ENCODE measurements around the gene HLA-DQA1.

GRCh38 chr6:32689531-32690501, 52.6 kb downstream of the HLA-DQA1 start:
- TF ChIP-seq, protein P1, sequence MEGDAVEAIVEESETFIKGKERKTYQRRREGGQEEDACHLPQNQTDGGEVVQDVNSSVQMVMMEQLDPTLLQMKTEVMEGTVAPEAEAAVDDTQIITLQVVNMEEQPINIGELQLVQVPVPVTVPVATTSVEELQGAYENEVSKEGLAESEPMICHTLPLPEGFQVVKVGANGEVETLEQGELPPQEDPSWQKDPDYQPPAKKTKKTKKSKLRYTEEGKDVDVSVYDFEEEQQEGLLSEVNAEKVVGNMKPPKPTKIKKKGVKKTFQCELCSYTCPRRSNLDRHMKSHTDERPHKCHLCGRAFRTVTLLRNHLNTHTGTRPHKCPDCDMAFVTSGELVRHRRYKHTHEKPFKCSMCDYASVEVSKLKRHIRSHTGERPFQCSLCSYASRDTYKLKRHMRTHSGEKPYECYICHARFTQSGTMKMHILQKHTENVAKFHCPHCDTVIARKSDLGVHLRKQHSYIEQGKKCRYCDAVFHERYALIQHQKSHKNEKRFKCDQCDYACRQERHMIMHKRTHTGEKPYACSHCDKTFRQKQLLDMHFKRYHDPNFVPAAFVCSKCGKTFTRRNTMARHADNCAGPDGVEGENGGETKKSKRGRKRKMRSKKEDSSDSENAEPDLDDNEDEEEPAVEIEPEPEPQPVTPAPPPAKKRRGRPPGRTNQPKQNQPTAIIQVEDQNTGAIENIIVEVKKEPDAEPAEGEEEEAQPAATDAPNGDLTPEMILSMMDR (IDR thresholded peaks at IDR 0.05), result no peak
- TF ChIP-seq POLR2A (IDR thresholded peaks at IDR 0.05), result no peak
- TF ChIP-seq POLR2AphosphoS5 (IDR thresholded peaks at IDR 0.05), result no peak
- TF ChIP-seq EP300 (IDR thresholded peaks at IDR 0.05), result no peak

Measured in stomach (tissue), 4 donors.